K562 (cell line): ENCODE results near the gene SNAI1. TPM values are rescaled to one million over a fixed set of nuclear protein-coding genes. Genes with fewer than 3 reads are reported as not detected.

Experiments
- BCOR ChIP-seq: fragments of 450-650 bp; IDR thresholded peaks from 2 replicates; pipeline ENCODE4 v1.6.1; 2016
- DACH1 ChIP-seq: fragments of 450-650 bp; IDR thresholded peaks from 2 replicates; pipeline ENCODE4 v1.6.1; 2018; ENCODE audit not compliant: partially characterized antibody
- EP400 ChIP-seq: fragments of 450-650 bp; IDR thresholded peaks from 2 replicates; pipeline ENCODE4 v1.6.1; 2017; ENCODE audit warnings: antibody characterized with exemption, mild to moderate bottlenecking, moderate library complexity
- HDAC2 ChIP-seq: fragments of 450-650 bp; IDR thresholded peaks from 2 replicates; pipeline ENCODE4 v1.6.1; 2016; ENCODE audit warnings: mild to moderate bottlenecking
- HDAC6 ChIP-seq: IDR thresholded peaks from 2 replicates; pipeline ENCODE4 v1.6.1; 2012; ENCODE audit warnings: low read depth, mild to moderate bottlenecking, control low read depth, inconsistent platforms, low read length, moderate library complexity
- KHSRP ChIP-seq: fragments of 450-650 bp; IDR thresholded peaks from 2 replicates; pipeline ENCODE4 v1.6.1; 2017
- MYNN ChIP-seq, 2 experiments: sonication (generic); formaldehyde crosslinking in 1 of 2; IDR thresholded peaks; 2 replicates each; pipeline versions ENCODE4 v1.5.0 to v1.6.1; 2016 to 2020; ENCODE audit warnings: antibody characterized with exemption in 1 of 2, missing genetic modification reagents in 1 of 2
- PPARD ChIP-seq: fragments of 250-450 bp; sonication (Bioruptor Pico); IDR thresholded peaks from 2 replicates; pipeline ENCODE4 v1.8.0; 2022; ENCODE audit warnings: inconsistent platforms, mild to moderate bottlenecking, moderate library complexity
- RBBP5 ChIP-seq: fragments of 200-600 bp; sonication (generic); IDR thresholded peaks from 2 replicates; pipeline ENCODE4 v1.6.1; 2012; ENCODE audit warnings: borderline replicate concordance, mild to moderate bottlenecking, low read length, control low read depth, inconsistent platforms; ENCODE audit not compliant: insufficient read depth, poor library complexity, severe bottlenecking
- RBM25 ChIP-seq: fragments of 200-400 bp; formaldehyde crosslinking; IDR thresholded peaks from 2 replicates; pipeline ENCODE4 v1.6.1; 2018; ENCODE audit warnings: low read length, low read depth, moderate library complexity; ENCODE audit not compliant: severe bottlenecking
- SMARCA5 ChIP-seq: fragments of 450-650 bp; IDR thresholded peaks from 2 replicates; pipeline ENCODE4 v1.6.1; 2016
- TAF7 ChIP-seq: fragments of 450-650 bp; IDR thresholded peaks from 2 replicates; pipeline ENCODE4 v1.6.1; 2016; ENCODE audit warnings: missing genetic modification characterization, missing compliant biosample characterization
- TCF7 ChIP-seq: sonication (generic); IDR thresholded peaks from 2 replicates; pipeline ENCODE4 v1.6.1; 2016; ENCODE audit warnings: antibody characterized with exemption, borderline replicate concordance
- TGIF2 ChIP-seq: sonication (generic); formaldehyde crosslinking; IDR thresholded peaks from 2 replicates; pipeline ENCODE4 v1.8.1; 2022; ENCODE audit warnings: mild to moderate bottlenecking, missing genetic modification reagents, moderate library complexity
- ZBTB40 ChIP-seq, 2 experiments: fragments of 450-650 bp in 1 of 2; sonication (generic) in 1 of 2; formaldehyde crosslinking in 1 of 2; IDR thresholded peaks; 2 replicates each; pipeline versions ENCODE4 v1.7.1 to v1.9.0; 2016 to 2022; ENCODE audit warnings: inconsistent platforms in 1 of 2, mild to moderate bottlenecking in 1 of 2, missing genetic modification reagents in 1 of 2
- ZFP36 ChIP-seq: fragments of 150-350 bp; IDR thresholded peaks from 2 replicates; pipeline ENCODE4 v1.6.1; 2018; ENCODE audit warnings: low read length, low read depth; ENCODE audit not compliant: partially characterized antibody
- ZNF311 ChIP-seq: fragments of 250-450 bp; sonication (Bioruptor Pico); IDR thresholded peaks from 2 replicates; pipeline ENCODE4 v1.4.0; 2020; ENCODE audit warnings: mild to moderate bottlenecking, moderate library complexity
- ZNF354B ChIP-seq: fragments of 250-450 bp; sonication (Bioruptor Pico); IDR thresholded peaks from 2 replicates; pipeline ENCODE4 v1.4.0; 2020
- ZNF696 ChIP-seq: fragments of 250-450 bp; sonication (Bioruptor Pico); conservative IDR thresholded peaks from 2 replicates; pipeline ENCODE4 v1.4.0; 2020; ENCODE audit warnings: mild to moderate bottlenecking, moderate library complexity
- polyA plus RNA-seq, 8 experiments: library from polyadenylated mRNA; depleted of rRNA in 4 of 8; stranded (reverse) in 5 of 8; unstranded in 3 of 8; fragments of >200 nt; fragmentation: Nextera tagmentation in 2 of 8; fragmentation: Illumina TruSeq in 1 of 8; extraction: Ambion mirVana in 2 of 8; extraction: Trizol in 1 of 8; gene quantifications; 2 replicates each; pipeline versions ENCODE4 v1.2.1 to v1.2.3, GENCODE V29; 2011 to 2014; ENCODE audit warnings: inconsistent platforms in 1 of 8, missing spikeins in 1 of 8
- total RNA-seq, 7 experiments: library from RNA; depleted of rRNA in 6 of 7; stranded (reverse); fragments of >200 nt in 6 of 7; fragmentation: Illumina TruSeq in 2 of 7; extraction: Trizol in 2 of 7; gene quantifications; 2 replicates each; pipeline versions ENCODE4 v1.2.1 to v1.2.3, GENCODE V29; 2011 to 2021; ENCODE audit warnings: low replicate concordance in 1 of 7

The SNAI1 gene
- total and polyA plus RNA-seq, 9 of the 15 experiments (the other 6 are each of a cell fraction or from before 2014, with no cell fraction given): 0.32 to 11.6 (median 2.0) TPM

GRCh38 chr20:50036703-50037102, 53.9 kb downstream of the SNAI1 start (continued):
- TF ChIP-seq MYNN (IDR thresholded peaks at IDR 0.05) (no peak), MYNN (CRISPR knock-in tag; IDR thresholded peaks at IDR 0.05) (no peak), KHSRP (no peak), EP400 (no peak), ZFP36 (peak; percentile 59), ZNF696 (CRISPR knock-in tag) (no peak), BCOR (peak; percentile 79), ZNF354B (no peak), SMARCA5 (0 out of 2 replicates have a peak, but pooled peaks have one; percentile 25), HDAC6 (no peak), DACH1 (no peak), RBBP5 (no peak), RBM25 (peak; percentile 64), HDAC2 (peak; percentile 21; the same call in 1 of the 2 replicates), TCF7 (no peak), ZBTB40 (IDR thresholded peaks at IDR 0.05) (no peak), ZBTB40 (CRISPR knock-in tag; IDR thresholded peaks at IDR 0.05) (no peak), PPARD (no peak), ZNF311 (no peak), TAF7 (tag) (no peak), TGIF2 (CRISPR knock-in tag) (no peak)
- TF ChIP-seq, all 486 proteins: peak for 7
